H9 (cell line): ENCODE measurements around the gene IFNK. TPM values are rescaled to one million over a fixed set of nuclear protein-coding genes. Genes with fewer than 3 reads are reported as not detected.
A peak's percentile ranks its signal among the peaks of the same experiment; 100 is the strongest.

Experiments
- DNase-seq: peaks from one replicate; pipeline ENCODE4 v3.0.0-alpha.2; 2017
- H2AFZ ChIP-seq: one replicate; pipeline ENCODE4 v1.6.1; 2013; ENCODE audit warnings: mild to moderate bottlenecking, low read length, control low read depth, moderate library complexity
- H2AK5ac ChIP-seq: 2 replicates; pipeline ENCODE4 v1.6.1; 2013; ENCODE audit warnings: low read length, control low read depth, mixed read lengths; ENCODE audit not compliant: insufficient read length
- H2BK120ac ChIP-seq: one replicate; pipeline ENCODE4 v1.6.1; 2013; ENCODE audit warnings: low read depth, mild to moderate bottlenecking, low read length, control low read depth, inconsistent platforms; ENCODE audit not compliant: poor library complexity, severe bottlenecking
- H2BK12ac ChIP-seq: 2 replicates; pipeline ENCODE4 v1.6.1; 2013; ENCODE audit warnings: low read length, control low read depth, mixed read lengths, low read depth; ENCODE audit not compliant: insufficient read length
- H2BK15ac ChIP-seq: 2 replicates; pipeline ENCODE4 v1.6.1; 2013; ENCODE audit warnings: low read depth, low read length, control low read depth
- H2BK20ac ChIP-seq: one replicate; pipeline ENCODE4 v1.6.1; 2013; ENCODE audit warnings: low read depth, mild to moderate bottlenecking, low read length, control low read depth, inconsistent platforms; ENCODE audit not compliant: poor library complexity, severe bottlenecking
- H2BK5ac ChIP-seq: 2 replicates; pipeline ENCODE4 v1.6.1; 2013; ENCODE audit warnings: low read length, control low read depth, mixed read lengths; ENCODE audit not compliant: insufficient read length
- H3K14ac ChIP-seq: 2 replicates; pipeline ENCODE4 v1.6.1; 2013; ENCODE audit warnings: low read length, control low read depth; ENCODE audit not compliant: insufficient read depth
- H3K18ac ChIP-seq: 2 replicates; pipeline ENCODE4 v1.6.1; 2013; ENCODE audit warnings: low read depth, mild to moderate bottlenecking, mixed read lengths, low read length, control low read depth; ENCODE audit not compliant: insufficient read length
- H3K23ac ChIP-seq: 2 replicates; pipeline ENCODE4 v1.6.1; 2013; ENCODE audit warnings: low read length, control low read depth, mixed read lengths, low read depth; ENCODE audit not compliant: insufficient read length
- H3K23me2 ChIP-seq: 2 replicates; pipeline ENCODE4 v1.6.1; 2013; ENCODE audit warnings: low read depth, mild to moderate bottlenecking, mixed read lengths, low read length, control low read depth; ENCODE audit not compliant: insufficient read length, poor library complexity, severe bottlenecking
- H3K27ac ChIP-seq: 2 replicates; pipeline ENCODE4 v1.5.1; 2013; ENCODE audit warnings: low read length, control low read depth, mixed read lengths, low read depth; ENCODE audit not compliant: insufficient read length
- H3K27me3 ChIP-seq: 2 replicates; pipeline ENCODE4 v1.6.1; 2013; ENCODE audit warnings: low read length, control low read depth, inconsistent platforms; ENCODE audit not compliant: insufficient read depth
- H3K4ac ChIP-seq: 2 replicates; pipeline ENCODE4 v1.6.1; 2013; ENCODE audit warnings: low read depth, mild to moderate bottlenecking, control low read depth, inconsistent platforms, low read length, moderate library complexity
- H3K4me1 ChIP-seq: 2 replicates; pipeline ENCODE4 v1.6.1; 2013; ENCODE audit warnings: low read length, control low read depth, inconsistent platforms; ENCODE audit not compliant: insufficient read depth
- H3K4me2 ChIP-seq: 2 replicates; pipeline ENCODE4 v1.6.1; 2013; ENCODE audit warnings: low read length, control low read depth, mixed read lengths; ENCODE audit not compliant: insufficient read length, insufficient read depth
- H3K56ac ChIP-seq: 2 replicates; pipeline ENCODE4 v1.6.1; 2013; ENCODE audit warnings: low read depth, mild to moderate bottlenecking, mixed read lengths, low read length, control low read depth; ENCODE audit not compliant: insufficient read length
- H3K79me1 ChIP-seq: 2 replicates; pipeline ENCODE4 v1.6.1; 2013; ENCODE audit warnings: low read depth, mild to moderate bottlenecking, moderate library complexity, low read length, control low read depth, inconsistent platforms; ENCODE audit not compliant: insufficient read depth, poor library complexity, severe bottlenecking
- H3K79me2 ChIP-seq: 2 replicates; pipeline ENCODE4 v1.6.1; 2013; ENCODE audit warnings: low read length, control low read depth, inconsistent platforms; ENCODE audit not compliant: insufficient read depth
- H3K9ac ChIP-seq: 2 replicates; pipeline ENCODE4 v1.6.1; 2013; ENCODE audit warnings: low read length, control low read depth, mixed read lengths; ENCODE audit not compliant: insufficient read length; ENCODE audit errors: extremely low read depth
- H3K9me3 ChIP-seq: one replicate; pipeline ENCODE4 v1.6.1; 2013; ENCODE audit warnings: low read depth, low read length, inconsistent platforms; ENCODE audit not compliant: control insufficient read depth
- H3T11ph ChIP-seq: one replicate; pipeline ENCODE4 v1.6.1; 2013; ENCODE audit warnings: mild to moderate bottlenecking, low read length, control low read depth, inconsistent platforms
- H4K20me1 ChIP-seq: one replicate; pipeline ENCODE4 v1.6.1; 2013; ENCODE audit not compliant: control insufficient read depth, insufficient read length, insufficient read depth
- H4K5ac ChIP-seq: 2 replicates; pipeline ENCODE4 v1.6.1; 2013; ENCODE audit warnings: low read depth, mild to moderate bottlenecking, mixed read lengths, low read length, control low read depth; ENCODE audit not compliant: insufficient read length
- H4K8ac ChIP-seq: replicated peaks from 2 replicates; pipeline ENCODE4 v1.6.1; 2013; ENCODE audit warnings: low read length, control low read depth, mixed read lengths, low read depth; ENCODE audit not compliant: insufficient read length
- H4K91ac ChIP-seq: 2 replicates; pipeline ENCODE4 v1.6.1; 2013; ENCODE audit warnings: low read depth, mild to moderate bottlenecking, moderate library complexity, mixed read lengths, low read length, control low read depth; ENCODE audit not compliant: insufficient read length
- H3K27ac Mint-ChIP-seq, 3 experiments: 2 replicates in 2 of 3; 3 replicates in 1 of 3; pipeline ENCODE4 v1.8.0; 2020 to 2021; ENCODE audit warnings: mixed read lengths in 3 of 3, mild to moderate bottlenecking in 1 of 3, moderate library complexity in 1 of 3
- H3K27me3 Mint-ChIP-seq: 2 replicates; pipeline ENCODE4 v1.8.0; 2021; ENCODE audit warnings: low read depth, mild to moderate bottlenecking, moderate library complexity, mixed read lengths
- H3K36me3 Mint-ChIP-seq, 3 experiments: 2 replicates in 2 of 3; 3 replicates in 1 of 3; pipeline ENCODE4 v1.8.0; 2020 to 2021; ENCODE audit warnings: low read depth in 3 of 3, mixed read lengths in 3 of 3; ENCODE audit not compliant: insufficient read depth in 1 of 3
- H3K4me1 Mint-ChIP-seq, 2 experiments: 2 replicates each; pipeline ENCODE4 v1.8.0; 2020; ENCODE audit warnings: mixed read lengths in 2 of 2
- H3K4me3 Mint-ChIP-seq, 2 experiments: 2 replicates in 1 of 2; 3 replicates in 1 of 2; pipeline ENCODE4 v1.8.0; 2020 to 2021; ENCODE audit warnings: mild to moderate bottlenecking in 2 of 2, mixed read lengths in 2 of 2, moderate library complexity in 1 of 2
- H3K9me3 Mint-ChIP-seq, 2 experiments: 2 replicates in 1 of 2; 3 replicates in 1 of 2; pipeline ENCODE4 v1.8.0; 2020; ENCODE audit warnings: mild to moderate bottlenecking in 2 of 2, mixed read lengths in 2 of 2, moderate library complexity in 1 of 2
- CTCF ChIP-seq: fragments of 200-600 bp; sonication (generic); conservative IDR thresholded peaks from 3 replicates; pipeline ENCODE4 v1.8.0; 2021; ENCODE audit warnings: antibody characterized with exemption, mild to moderate bottlenecking
- WGBS: extraction: QIAGEN DNeasy Blood & Tissue Kit; methylation state at CpG from one replicate; pipeline ENCODE4 v1.1.7; 2013; ENCODE audit warnings: missing lambda C conversion rate, low lambda C conversion rate, mixed read lengths; ENCODE audit not compliant: insufficient read length; ENCODE audit errors: extremely low coverage; 5-methylcytosine and 5-hydroxymethylcytosine counted together
- total RNA-seq: library from RNA; stranded (reverse); gene quantifications from 2 replicates; pipeline ENCODE4 v1.2.1, GENCODE V29; 2021

The IFNK gene
- total RNA-seq, 1 experiment from 2014 or later, result not detected

- H3K56ac ChIP-seq, result no peak overlapping the region
- Mint-ChIP-seq H3K9me3 (peaks cover 14 to 15% of the 10 kb centered on the region in 2 experiments), H3K4me1 (peaks cover 19 to 22% of the 10 kb centered on the region in 2 experiments), H3K4me3 (peak overlapping the region; percentile 88 to 99), H3K27me3 (peaks cover 7% of the 10 kb centered on the region), H3K36me3 (peaks cover 9 to 17% (median 10%) of the 10 kb centered on the region in 3 experiments), H3K27ac (peak overlapping the region; percentile 99 to 100 (median 100))
- peaks cover 3% of the 10 kb centered on the region; the same call in 1 of the 2 replicates for H3K79me2 ChIP-seq
- H3K23ac ChIP-seq, result no peak overlapping the region
- no peaks in the 10 kb centered on the region for H3K4me1 ChIP-seq
- no peak overlapping the region for H4K91ac ChIP-seq
- WGBS, result no CpG with 5 or more reads among the region's 35 CpGs
- TF ChIP-seq CTCF, result no peak
- H3K4ac ChIP-seq, result no peak overlapping the region; the same call in 1 of the 2 replicates
- H2BK12ac ChIP-seq, result no peak overlapping the region
- H3K18ac ChIP-seq, result peak overlapping the region; percentile 88
- no peaks in the 10 kb centered on the region for H3K9me3 ChIP-seq
- H3K27ac ChIP-seq, result peak overlapping the region; percentile 91
- DNase-seq, result peak; percentile 99
- no peak overlapping the region for H4K8ac ChIP-seq
- no peaks in the 10 kb centered on the region for H3K79me1 ChIP-seq
- no peak overlapping the region for H2BK20ac ChIP-seq
- no peaks in the 10 kb centered on the region for H3K27me3 ChIP-seq
- H3K14ac ChIP-seq, result peak overlapping the region; percentile 90; the same call in 1 of the 2 replicates
- H2BK120ac ChIP-seq, result no peak overlapping the region
- H2BK15ac ChIP-seq, result no peak overlapping the region
- peaks cover 8% of the 10 kb centered on the region for H3K23me2 ChIP-seq
- peak overlapping the region; percentile 87 for H3K9ac ChIP-seq
- H4K20me1 ChIP-seq, result no peaks in the 10 kb centered on the region
- H2AFZ ChIP-seq, result peak overlapping the region; percentile 97
- no peak overlapping the region for H2AK5ac ChIP-seq
- H3K4me2 ChIP-seq, result peak overlapping the region; percentile 97
- H4K5ac ChIP-seq, result no peak overlapping the region
- H2BK5ac ChIP-seq, result no peak overlapping the region
- H3T11ph ChIP-seq, result no peak overlapping the region
Measured at GRCh38 chr9:27573634-27574590, 49.8 kb downstream of the IFNK start.

Other genes starting within 250 kb of the IFNK start
- not detected in 2 replicates for gene EQTN, start 227.1 kb upstream of the IFNK start, total RNA-seq
- 9.8 and 10.6 TPM in 2 replicates for gene MOB3B, start 5.5 kb downstream of the IFNK start, total RNA-seq
- 17.0 and 18.3 TPM in 2 replicates for gene C9orf72, start 49.2 kb downstream of the IFNK start, total RNA-seq